HG02571 (cell line): Measurements from ENCODE around the gene FOLR2.

Experiments used
- ATAC-seq: cut with Tn5 transposase; IDR thresholded peaks from one replicate; pipeline ENCODE4 v1.9.1; 2021; ENCODE audit warnings: mild to moderate bottlenecking, moderate library complexity; ENCODE audit not compliant: unreplicated experiment

The FOLR2 gene

GRCh38 chr11:72239849-72240460 lies 23.4 kb downstream of the FOLR2 start:
- no peak for ATAC-seq

DNA sequence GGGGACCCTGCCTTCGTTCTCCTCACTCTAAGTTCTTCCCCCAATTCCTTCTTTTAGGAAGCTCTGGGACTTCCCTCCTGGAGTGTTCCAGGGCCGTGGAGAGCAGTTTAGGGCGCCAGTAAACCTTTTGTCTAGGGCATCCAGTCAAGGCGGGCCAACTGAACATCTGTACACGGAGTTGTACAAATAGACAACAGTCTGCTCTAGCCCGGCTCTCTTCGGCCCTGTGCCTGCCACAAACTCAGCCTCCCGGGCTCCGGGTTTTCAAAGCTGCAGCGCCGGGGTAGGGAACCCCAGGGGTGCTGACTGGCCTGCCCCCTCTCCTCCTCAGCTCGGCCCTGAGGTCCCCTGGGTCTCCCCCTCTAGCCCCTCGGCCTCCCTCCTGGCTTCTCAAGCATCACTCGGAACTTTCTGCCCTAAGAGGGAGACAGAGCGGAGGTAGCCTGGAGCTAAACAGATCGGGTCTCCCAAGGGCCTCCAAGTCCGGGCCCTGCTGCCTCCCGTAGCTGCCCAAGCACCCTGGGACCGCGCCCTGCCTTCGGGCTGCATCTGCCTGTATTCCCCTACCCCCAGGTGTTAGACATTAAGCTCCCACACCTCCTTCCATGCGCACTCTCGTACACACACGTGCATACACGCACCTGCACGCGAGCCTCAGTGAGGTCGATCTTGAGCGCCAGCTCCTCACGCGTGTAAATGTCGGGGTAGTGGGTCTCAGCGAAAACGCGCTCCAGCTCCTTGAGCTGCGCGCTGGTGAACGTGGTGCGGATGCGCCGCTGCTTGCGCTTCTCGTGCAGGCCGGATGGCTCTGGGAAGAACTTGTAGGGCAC lies 24.1 kb downstream of the FOLR2 start:
- ATAC-seq, result no peak

DNA sequence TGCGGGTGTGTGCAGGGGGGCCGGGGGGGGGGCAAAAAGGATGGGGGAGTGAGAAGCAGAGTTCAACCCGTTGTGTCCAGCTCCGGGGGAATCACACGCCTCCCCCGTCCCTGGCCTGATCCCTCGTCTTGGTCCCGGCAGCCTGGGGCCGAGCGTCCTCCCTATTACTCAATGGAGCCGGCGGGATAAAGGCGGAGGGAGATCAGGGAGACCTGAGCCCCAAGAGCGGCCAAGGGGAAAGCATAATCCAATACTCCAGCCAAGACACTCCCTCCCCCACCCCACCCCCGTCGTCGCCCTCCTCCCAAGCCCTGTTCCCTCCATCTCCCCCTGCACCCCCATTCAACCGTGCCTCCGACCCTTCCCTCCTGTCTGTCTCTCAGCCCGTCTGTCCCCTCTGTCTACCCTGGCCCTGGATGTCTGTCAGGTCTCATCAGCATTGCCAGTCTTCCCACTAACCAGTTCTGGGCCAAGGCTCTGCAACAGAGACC lies 24.7 kb downstream of the FOLR2 start:
- ATAC-seq, result no peak

- ATAC-seq, result no peak
These were observed 25.5 kb downstream of the FOLR2 start for GRCh38 chr11:72242141-72242540.

GRCh38 chr11:72243173-72244059 lies 26.8 kb downstream of the FOLR2 start:
- ATAC-seq, result no peak

DNA sequence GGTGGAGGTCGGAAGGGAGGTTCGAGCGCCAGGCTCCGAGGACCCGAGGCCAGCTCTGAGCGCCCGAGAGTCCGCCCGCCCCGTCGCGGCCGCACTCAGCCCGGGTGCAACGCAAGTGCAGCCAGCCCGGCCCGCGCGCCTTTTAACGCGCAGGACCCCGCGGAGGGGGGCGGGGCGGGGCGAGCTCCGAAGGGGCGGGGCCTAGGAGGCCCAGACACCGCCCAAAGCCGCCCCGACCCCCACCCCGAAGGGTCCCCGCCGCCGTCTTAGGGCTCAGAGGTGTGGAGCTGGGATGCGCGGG lies 27.4 kb downstream of the FOLR2 start, which contains the start of gene PHOX2A:
PHOX2A (minus strand) TSS at position 117 of the 301 bp plus-strand sequence. CDS start 172 bp downstream, outside the sequence.
- no peak for ATAC-seq

GRCh38 chr11:72244361-72245262 lies 28.0 kb downstream of the FOLR2 start:
- ATAC-seq, result no peak

DNA sequence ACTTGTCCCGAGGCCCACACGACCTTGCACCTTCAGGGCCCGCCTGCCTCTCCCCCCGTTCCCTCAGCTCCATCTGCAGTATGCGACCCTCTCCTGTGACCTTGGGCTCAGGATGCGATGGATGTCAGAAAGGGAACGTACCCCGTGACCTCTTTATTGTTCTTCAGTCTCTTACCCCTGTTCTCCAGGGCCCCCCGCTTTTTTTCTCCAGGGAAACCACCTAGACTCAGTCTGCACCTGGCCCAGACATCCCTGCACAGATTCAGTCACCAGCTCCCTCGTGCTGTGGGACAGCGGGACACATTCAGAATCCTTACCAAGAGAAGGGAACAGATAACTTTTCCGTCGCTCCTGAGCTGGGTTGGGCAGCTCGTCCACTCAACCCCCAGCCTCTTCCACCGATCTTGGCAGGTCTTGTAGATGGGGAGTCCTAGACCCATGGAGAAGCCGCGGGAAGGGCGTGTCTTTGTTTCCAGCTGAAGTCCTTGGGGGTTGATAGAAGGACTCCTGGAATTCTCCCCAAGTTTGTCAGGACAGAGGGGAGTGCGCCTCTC lies 28.7 kb downstream of the FOLR2 start:
- no peak for ATAC-seq

- no peak for ATAC-seq
These were observed 31.0 kb downstream of the FOLR2 start for GRCh38 chr11:72247584-72247983.

- no peak for ATAC-seq
These were observed 33.4 kb downstream of the FOLR2 start for GRCh38 chr11:72249961-72250360.

DNA sequence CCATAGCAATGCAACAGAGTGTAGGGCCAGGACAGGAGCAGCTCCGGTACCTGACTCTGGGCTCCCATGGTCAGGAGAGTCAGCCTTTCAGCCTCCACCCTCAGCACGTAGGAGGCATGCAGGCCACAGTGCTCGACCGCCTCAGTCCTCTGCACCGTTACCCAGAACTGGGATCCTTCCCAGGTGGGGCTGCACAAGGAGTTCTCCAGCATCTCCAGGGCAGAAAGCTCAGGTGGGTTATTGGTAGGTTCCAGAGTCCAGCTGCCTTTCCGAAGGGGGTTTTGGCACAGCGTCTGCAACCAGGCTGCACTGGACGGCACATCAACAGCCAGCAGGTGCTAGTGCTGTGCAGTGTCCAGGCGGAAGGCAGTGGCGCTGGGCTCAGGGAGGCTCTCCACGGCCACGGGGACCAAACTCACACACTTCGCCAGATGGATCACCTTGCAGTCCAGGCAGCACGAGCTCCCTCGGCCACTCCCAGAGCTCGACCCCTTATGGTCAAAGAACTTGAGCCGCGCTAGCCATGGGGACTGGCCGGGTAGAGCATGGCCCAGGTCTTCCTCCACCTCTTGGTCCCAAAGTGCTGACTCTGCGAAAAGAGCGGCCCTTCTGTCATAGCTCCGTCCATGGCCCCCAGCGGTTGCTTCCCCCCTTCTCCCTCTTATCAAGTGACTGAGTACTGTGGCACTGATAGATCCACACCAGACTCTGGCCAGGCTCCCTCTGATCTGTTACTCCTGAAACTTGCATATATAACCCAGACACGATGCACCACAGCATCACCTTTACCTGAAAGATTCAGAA lies 34.3 kb downstream of the FOLR2 start:
- ATAC-seq, result no peak

DNA sequence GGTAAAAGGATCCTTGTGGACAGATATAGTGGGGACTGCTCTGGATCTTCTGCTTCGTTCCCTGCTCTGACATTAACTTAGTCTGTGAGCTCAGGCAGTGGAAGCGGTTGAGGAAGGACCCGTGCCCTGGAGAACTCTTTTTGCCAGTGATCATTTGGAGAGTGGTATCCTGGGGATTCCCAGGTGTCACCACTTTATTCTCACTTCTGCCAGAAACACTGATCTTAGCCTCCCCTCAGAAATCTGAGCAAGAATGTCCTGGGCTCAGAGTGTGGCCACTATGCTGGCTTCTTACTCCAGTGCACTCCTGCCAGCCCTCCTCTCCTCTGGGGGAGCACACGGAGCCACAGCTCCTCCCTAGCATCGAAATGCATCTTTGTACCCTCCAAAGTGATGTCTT lies 35.0 kb downstream of the FOLR2 start:
- no peak for ATAC-seq

GRCh38 chr11:72253392-72253791 lies 36.8 kb downstream of the FOLR2 start:
- ATAC-seq, result no peak

DNA sequence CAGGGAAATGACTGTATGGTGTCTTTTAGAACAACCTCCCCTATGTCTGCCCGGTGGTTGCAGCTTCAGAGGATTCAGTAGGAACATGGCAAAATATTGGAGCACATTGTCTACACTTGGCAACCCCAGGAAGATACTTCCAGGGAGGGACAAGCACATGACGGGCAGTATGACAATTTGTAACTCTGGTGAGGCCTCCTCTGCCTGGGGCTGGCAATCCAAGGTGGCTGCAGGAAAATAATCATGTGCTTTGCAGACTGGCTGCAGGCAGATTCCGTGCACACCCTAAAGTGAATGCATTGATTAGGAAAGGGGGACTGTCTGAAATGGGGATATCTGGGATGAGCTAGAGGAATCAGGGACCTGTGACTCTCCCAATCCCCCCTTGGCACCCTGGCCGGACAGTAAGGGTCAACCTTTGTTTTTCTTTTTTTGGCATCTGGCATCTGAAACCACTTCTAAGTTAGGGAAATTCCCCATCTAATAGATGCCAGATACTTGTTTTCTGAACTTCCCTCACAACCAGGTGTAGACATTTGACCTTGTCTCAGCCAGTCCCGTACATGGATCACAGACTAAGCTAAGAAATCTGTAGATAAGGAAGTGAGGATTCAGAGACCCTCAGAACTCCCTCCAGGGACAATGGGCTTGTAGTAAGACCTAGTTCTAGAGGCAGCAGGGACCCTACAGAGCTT lies 37.9 kb downstream of the FOLR2 start:
- no peak for ATAC-seq

DNA sequence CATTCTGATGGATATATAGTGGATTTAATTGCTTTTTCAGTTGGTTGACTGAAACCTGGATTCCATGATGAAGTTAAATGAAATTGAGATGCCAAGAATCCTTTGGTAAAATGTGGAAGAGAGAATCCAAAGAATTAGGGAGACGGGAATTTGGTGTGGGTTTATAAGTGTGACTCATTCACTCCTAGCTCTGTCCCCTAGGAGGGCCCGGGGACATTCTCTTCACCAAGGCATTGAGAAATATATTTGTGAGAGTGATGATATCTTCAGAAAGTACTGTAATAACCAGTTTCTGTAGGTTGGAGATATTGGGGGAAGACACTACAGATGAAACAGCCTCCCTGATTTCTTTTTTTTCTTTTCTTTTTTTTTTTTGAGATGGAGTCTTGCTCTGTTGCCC lies 41.0 kb downstream of the FOLR2 start:
- no peak for ATAC-seq

GRCh38 chr11:72259490-72259889 lies 42.9 kb downstream of the FOLR2 start:
- ATAC-seq, result no peak

- ATAC-seq, result no peak
These were observed 44.0 kb downstream of the FOLR2 start for GRCh38 chr11:72260574-72260973.

- ATAC-seq, result no peak
These were observed 46.8 kb downstream of the FOLR2 start for GRCh38 chr11:72263361-72263760.

DNA sequence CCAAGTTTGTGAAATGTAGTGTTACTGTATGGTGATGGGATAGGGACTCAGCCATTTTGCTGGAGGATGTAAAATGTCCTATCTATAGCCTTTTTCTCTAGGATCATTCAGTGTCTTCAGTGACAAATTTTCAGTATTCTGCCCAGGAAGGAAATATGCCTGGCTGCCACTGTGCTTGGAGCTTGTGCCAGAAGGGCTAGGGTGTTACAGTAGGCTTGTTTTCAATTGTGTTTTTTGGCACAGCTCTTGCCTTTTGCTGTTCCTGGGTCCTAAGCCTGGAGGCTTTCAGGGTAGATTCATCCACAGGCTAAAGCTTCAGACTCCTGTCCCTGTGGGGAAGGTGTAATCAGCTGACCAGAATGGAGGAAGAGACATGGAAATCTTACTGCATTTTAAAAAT lies 49.4 kb downstream of the FOLR2 start:
- ATAC-seq, result no peak
